NCI-H345 treated with DMSO at 0.1 percent for 48 hours (cell line): ENCODE results near the gene HAGHL.

Experiments used
- DNase-seq: peaks from one replicate; lab custom pipeline; 2025; ENCODE audit not compliant: unreplicated experiment; lab: John Stamatoyannopoulos, UW

The HAGHL gene

DNA sequence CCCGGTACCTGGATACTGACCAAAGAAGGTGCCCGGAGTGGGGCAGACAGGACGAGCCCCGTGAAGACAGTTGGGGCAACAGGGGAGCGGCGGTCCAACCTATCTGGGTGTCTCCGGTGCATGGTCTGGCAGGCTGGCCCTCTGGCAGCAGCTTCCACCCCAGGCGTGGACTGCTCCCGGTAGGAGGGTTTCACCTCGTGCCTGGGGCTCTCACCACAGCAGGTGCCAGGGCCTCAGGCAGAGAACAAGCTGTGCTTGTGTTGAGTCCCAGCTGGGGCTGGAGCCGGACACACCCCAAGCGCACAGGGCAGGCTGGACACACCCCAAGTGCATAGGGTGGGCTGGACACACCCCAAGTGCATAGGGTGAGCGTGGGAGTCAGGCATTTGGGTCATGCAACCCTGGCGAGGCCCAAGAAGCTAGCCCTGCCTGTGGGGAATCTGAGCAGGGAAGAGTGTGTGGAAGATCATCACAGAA, 19.8 kb upstream of the HAGHL start:
- peak; percentile 21 for DNase-seq

DNA sequence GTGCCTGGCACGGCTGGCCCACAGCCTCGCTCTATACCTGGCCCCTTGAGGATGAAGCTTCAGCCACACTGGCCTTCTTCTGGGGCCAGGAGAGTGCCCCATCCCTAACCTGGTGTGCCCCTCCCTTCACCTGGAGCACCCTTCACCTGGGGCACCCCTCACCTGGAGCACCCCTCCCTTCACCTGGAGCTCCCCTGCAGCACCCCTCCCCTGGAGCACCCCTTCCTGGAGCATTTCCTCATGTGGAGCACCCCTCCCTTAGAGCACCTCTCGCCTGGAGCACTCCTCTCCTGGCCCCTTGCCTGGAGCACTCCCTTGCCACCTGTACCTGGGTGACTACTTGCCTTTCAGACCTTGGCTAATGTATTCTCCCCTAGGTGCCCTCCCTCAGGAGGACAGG, 18.9 kb upstream of the HAGHL start:
- DNase-seq = no peak

DNA sequence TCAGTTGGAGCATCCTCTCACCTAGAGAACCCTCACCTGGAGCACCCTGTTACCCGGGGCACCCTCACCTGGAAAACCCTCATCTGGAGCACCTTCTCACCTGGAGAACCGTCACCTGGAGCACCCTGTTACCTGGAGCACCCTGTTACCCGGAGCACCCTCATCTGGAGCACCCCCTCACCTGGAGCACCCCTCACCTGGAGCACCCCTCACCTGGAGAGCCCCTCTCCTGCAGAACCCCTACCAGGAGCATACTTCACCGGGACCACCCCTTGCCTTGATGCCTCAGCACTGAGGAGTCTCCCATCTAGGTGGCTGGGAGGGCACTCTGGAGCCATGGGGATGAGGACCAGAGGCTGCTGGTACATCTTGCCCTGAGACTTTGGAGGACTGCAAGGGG, 17.9 kb upstream of the HAGHL start:
- no peak for DNase-seq

DNA sequence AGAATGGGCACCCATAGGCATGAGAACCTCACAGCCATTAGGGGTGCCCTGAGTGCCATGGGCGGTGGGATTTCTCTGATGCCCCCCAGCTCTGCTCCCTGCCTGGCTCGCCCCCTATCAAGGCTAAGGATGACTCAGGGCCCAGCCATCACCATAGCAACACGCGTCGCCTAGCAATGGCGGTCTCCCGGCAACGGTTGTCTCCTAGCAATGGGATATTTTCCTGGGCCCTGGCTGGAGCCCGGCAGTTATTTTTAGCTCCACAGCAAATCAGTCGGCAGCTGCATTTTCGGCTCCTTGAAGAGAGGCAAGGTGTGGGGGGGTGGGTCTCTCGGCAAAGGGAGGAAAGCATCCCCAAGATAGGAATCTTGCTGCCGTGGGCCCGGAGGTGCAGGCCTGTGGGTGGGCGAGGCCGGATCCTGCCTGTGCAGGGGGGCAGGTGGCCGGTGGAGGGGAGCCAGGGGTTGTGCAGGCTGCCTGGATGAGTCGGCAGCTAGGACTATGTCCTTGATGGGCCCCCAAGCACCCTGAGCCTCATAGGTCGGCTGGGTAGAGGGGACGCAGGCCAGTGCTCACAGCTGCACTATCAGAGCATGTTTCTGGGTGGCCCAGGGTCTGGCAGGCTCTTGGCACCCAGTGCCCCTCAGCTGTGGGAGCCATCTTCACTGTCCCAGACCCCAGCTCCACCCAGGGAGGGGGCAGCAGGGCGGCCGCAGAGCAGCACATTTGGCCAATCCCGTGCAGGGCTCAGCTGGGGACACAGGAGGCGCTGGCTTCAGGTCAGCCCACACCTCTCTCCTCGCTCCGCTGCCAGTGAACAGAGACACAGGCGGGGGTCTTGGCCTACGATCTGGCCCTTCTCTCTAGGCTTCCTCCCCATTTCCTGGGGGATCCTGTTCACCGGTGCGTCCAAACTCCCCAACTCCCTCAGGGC, 17.1 kb upstream of the HAGHL start:
- DNase-seq = peak; percentile 76

DNA sequence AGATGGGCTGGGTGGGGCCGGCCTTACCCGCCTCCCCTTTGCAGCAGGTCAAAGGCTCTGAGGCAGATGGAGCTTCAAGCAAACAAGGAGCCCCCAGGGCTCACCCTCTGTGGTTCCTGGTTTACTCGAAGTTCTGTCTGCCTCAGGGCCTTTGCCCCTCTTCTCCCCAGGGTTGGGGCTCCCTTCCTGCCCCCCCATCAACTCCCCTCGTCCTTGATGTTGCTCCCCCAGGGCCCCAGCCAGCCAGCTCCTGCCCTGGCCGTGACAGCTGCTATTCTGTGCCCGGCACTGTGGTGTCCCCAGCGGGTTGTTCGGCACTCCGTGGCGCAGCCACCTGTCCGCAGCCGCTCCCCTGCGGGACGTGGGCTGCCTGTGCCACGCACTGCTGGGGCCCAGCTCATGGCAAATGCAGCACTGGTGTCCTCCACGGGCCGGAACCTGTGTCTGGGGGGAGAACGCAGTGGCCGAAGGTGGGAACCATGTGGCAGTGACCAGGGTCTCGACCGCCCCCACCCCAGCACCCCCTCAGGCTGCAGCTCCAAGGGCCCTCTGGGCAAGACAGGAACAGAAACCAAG, 16.3 kb upstream of the HAGHL start:
- DNase-seq = no peak

DNA sequence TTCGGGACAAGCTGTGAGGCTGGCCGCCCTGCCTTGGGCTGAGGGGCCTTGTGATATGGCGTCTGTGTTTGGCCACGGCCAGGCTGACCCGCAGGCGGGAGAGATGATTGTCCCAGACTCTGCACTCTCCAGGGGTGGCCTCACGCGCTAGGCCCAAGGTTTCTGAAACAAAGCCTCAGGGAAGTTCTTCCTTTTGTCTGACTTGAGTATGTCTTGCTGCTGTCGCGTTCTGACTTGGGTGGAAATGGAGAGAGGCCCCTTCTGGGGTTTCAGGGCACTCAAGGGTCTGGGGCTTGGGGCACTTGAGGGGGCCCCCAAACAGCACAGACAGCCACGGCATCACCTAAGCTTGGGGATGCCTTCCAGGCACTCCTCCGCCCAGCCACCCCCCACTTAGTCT, 15.8 kb upstream of the HAGHL start:
- no peak for DNase-seq

DNA sequence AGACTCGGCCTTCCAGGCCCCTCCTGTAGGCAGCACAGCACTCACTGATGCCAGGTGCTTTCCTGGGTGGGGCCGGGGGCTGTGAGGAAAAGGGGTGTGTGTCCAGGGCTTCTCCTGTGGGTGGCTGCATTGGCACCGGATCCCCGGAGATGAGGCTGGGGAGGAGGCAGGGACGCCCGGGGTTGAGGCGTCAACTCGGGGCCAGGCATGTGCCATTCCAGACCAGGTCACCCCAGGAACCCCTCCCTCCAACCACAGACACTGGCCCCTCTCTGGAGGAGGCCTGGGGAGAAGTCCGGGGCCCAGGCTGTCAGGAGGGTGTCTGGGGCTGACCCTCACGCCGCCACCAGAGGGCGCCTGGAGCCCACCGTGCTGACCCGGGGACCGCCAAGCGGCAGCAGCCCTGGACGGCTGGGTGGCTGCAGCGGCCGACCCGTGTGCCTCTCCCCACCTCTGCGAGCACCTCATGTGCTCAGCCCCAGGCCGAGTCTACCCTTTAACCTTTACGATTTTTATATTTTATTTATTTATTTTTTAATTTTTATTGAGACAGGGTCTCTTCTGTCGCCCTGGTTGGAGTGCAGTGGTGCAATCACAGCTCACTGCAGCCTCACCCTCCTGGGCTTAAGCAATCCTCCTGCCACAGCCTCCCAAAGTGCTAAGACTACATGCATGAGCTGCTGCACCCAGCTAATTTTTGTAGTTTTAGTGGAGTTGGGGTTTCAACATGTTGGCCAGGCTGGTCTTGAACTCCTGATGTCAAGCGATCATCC, 15.2 kb upstream of the HAGHL start:
- DNase-seq = peak; percentile 31

DNA sequence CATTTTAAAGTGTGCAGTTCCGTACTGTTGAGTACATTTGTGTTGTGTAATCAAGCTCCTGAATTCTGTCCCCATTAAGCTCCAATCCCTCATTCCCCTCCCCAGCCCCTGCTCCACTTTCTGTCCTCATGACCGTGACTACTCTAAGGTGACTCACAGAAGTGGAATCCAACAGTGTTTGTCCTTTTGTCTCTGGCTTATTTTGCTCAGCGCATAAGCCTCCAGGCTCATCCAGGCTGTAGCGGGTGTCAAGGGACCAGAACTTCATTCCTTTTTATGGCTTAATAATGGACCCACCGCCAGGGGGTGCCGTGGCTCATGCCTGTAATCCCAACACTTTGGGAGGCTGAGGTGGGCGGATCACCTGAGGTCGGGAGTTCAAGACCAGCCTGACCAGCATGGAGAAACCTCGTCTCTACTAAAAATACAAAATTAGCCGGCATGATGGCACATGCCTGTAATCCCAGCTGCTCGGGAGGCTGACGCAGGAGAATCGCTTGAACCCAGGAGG, 14.1 kb upstream of the HAGHL start:
- peak; percentile 23 for DNase-seq

DNA sequence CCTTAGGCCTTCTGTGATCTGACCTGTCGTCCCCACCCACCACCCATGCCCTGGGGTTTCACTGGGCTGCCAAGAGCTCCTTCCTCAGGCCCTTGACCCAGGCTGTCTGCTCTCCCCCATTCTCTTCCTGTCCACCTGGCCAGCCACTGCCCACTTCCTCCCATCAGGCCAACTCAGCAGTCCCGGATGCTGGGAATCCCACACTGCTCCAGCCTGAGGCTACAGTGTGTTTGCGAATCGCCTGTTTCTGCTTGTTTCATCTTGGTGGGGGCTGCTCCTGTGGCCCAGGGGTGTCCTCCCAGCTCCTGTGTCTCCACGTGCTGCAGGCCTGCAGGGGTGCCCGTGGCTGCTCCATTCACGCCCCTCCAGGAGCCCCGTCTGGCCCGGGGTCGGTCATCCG, 12.8 kb upstream of the HAGHL start:
- no peak for DNase-seq

DNA sequence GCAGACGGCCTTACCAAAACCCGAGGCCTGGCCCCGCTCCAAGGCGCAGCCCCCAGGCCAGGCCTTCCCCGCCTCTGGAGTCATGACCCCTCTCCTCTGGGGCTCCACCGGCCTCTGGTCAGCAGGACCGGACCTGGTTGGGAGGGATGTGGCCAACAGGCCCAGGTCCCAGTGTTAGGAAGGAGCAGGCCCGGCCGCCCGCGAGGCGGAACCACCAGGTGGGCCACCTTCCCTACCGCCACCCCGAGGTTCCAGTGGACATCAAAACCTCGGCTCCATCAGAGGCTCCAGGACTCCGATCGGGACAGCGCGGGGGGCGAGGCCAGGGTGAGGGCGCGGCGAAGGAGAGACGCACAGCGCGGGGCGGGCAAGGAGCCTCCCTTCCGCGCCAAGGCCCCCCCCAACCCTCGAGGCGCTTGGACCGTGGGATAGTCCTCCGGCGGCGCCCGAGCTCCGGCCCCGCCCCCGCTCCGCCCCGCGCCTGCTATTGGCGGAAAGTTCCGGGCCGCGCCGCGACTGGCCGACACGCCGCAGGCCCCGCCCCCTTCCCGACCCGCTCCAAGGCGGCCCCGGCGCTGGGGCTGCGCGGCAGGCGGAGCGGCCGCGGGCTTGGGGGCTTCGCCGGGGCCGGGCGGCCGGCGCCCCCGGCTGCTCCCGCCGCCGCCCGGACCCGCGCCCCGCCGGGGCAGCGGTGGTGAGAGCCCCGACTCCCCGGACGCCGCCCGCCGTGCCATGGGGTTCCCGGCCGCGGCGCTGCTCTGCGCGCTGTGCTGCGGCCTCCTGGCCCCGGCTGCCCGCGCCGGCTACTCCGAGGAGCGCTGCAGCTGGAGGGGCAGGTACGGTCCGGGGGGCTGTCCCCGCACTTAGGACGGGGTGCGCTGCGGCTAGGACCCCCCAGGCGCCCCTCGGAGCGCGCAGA, 12.1 kb upstream of the HAGHL start, which contains the start of gene METRN:
TSS of gene METRN (plus strand) at position 561 of the 919 bp plus-strand sequence. CDS start at position 733, 172 bp downstream.
- peak; percentile 21 for DNase-seq

DNA sequence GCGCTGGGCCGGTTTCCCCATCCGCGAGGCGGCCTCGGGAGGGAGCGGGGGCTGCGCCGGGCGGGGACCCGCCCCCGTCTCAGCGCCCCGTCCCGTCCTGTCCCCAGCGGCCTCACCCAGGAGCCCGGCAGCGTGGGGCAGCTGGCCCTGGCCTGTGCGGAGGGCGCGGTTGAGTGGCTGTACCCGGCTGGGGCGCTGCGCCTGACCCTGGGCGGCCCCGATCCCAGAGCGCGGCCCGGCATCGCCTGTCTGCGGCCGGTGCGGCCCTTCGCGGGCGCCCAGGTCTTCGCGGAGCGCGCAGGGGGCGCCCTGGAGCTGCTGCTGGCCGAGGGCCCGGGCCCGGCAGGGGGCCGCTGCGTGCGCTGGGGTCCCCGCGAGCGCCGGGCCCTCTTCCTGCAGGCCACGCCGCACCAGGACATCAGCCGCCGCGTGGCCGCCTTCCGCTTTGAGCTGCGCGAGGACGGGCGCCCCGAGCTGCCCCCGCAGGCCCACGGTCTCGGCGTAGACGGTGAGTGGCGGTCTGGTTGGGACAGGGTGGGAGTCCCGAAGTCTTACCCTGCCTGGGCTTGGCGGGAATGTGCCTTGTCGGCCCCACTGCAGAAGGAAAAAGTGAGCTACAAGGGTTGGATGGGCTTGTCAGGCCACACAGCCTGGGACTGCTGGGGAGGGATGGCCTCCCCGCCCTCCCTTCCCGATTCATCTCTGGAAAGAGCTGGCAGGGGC, 11.3 kb upstream of the HAGHL start:
- no peak for DNase-seq

DNA sequence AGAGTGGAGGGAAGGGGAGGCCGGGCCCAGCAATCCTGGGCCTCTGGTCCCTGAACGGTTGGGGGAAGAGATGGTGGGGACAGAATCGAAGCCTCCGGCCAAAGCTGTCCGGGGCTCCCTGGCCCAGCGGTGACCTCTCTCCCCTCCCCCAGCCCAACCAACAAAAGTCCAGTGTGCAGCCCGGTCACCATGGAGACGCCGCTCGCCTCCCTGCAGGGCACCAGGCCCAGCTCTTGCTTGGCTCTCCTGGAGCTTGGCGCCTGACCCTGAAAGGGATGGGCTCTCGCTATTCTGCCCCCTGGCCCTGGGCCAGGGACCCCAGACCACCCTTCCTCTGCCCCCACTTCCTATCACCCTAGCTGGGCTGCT, 10.7 kb upstream of the HAGHL start:
- DNase-seq = no peak

DNA sequence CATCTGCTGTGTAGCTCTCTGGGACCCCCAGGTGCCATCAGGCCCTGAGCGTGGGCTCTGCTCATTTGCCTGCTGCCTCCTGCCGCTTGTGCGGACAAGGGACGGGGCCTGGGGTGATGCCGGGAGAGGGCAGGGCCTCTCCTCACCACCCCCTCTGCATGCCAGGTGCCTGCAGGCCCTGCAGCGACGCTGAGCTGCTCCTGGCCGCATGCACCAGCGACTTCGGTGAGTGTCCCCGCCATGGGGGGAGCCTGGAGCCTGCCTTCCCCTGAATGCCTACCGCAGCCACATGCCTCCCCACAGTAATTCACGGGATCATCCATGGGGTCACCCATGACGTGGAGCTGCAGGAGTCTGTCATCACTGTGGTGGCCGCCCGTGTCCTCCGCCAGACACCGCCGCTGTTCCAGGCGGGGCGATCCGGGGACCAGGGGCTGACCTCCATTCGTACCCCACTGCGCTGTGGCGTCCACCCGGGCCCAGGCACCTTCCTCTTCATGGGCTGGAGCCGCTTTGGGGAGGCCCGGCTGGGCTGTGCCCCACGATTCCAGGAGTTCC, 10.1 kb upstream of the HAGHL start:
- no peak for DNase-seq

DNA sequence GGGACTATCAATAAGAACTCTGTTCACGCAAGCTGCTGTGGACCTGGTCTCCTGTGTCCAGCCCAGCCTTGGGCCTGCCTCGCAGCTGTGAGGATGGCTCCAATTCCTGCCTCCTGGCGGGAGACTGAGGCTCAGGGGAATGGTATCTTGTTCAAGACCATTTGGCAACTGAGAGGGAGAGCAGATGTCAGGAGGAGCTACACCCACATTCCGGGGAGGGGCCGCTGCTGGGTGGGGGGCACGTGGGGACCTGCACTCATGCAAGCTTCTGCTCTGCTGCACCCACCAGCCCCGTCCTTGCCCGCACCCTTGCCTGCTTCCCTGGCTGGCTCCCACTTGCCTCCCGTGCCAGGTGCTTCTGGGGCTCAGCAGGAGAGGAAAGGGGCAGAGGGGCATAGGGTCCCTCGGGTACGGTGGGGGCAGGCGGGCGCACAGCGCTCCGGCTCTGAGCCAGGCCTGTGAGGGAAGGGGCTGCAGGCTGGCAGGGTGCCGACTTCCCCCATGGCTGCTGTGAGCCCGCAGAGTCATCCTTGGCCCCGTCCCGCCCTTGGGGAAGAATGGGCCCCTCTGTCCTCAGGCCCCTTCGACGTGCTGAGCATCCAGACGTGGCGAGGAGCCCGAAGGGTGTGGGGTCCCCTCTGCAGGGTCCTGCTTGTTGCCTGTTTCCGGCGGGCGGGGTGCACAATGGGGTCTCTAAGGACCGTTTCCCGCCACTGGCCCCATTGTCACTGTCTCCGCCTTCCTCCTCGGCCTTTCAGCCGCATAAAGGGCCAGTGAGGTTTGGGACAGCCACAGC, 9.3 kb upstream of the HAGHL start:
- DNase-seq = no peak

DNA sequence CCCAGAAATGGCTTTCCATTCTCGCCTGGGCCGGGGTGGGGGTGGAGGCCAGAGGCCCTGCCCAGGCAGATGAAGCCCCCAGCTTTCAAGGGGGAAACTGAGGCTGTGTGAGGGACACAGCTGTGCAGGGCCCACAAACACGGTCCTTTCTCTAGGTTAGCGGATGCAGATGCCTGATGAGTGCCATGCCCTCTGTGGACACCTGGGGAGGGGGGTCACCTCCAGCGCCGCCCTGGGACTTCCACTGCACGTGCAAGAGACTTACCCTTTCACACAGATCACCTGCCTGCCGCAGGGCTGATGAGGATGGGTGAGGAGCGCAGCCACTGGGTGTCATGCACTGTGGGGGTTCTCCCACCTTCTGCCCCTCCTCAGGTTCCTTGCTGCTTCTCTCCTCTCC, 8.5 kb upstream of the HAGHL start:
- DNase-seq = no peak

DNA sequence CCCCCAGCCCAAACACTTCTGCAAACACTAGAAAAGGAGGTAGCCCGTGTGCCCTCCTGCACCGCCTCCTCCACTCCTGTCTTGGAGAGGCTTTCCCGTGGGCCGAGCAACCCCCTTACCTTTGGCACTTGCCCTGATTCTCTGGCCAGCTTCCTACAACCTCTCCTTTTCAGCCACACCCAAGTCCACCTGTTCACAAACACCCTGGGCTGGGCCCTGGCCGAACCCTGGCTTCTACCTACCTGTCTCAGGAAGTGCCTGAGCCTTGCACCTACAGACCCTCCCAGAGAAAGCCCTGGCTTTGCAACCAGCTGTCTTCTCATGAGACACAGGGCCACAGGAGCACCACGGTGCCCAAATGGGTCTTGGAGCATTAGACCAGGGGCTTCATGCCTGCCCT, 8.0 kb upstream of the HAGHL start:
- no peak for DNase-seq

DNA sequence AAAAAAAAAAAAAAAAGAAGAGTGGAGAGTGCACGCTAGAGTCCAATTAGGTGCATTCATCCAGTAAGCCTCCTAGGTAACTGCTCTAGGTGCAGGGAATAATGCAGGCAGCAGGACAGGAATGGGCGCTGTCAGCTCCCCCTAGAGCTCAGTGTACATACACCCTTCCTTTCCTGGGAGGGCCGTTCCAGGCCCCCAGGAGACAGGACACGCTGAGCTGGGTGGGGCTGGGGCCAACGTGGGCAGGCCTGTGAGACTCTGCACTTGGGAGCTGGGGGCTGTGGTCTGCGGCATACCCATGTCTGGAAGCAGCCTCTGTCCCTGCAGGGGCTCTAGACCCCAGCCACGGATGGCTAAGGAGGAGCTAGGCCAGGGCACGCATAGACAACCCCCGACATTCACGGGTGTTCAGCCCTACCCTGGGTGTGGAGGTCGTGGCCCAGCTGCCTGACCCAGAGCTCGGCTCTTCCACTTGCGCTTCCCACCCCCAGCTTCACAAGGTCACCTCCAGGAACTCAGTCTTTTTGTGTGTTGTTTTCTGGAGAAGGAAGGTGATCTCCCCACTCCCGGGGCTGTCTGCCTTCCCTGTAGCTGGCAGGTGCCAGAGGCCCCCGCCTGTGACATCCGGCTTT, 7.0 kb upstream of the HAGHL start:
- DNase-seq = peak; percentile 37

DNA sequence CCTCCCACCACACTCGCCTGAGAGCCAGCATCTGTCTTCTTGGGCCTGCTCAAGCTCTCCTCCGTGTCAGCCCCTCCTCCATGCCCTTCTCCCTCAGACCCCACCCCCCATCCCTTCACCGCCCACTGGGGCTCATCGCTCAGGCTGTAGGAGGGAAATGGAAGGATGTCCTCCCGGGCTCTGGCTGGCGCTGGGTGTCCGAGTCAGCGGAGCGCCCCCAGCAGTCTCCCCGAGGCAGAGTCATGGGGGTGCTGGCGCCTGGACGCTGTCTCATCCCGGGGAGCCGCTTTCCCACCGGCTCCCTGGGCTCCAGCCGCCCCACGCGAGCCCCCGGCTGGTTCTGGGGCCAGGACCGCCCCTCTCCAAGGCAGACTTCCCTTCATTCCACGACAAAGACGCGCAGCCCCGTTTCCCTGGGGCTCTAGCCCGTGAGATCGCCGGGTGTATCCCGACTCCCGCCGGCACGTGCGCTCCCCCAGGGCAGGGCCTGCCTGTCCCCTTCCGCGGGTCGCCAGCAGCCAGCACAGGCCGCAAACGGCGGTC, 6.4 kb upstream of the HAGHL start:
- peak; percentile 64 for DNase-seq
